Hippocampal formation (tissue), 2 donors: ENCODE data around the gene WDR7.

Experiments used
- DNase-seq, 2 donors: peaks; one replicate each; lab custom pipeline; 2025; lab: John Stamatoyannopoulos, UW

Gene WDR7

DNA sequence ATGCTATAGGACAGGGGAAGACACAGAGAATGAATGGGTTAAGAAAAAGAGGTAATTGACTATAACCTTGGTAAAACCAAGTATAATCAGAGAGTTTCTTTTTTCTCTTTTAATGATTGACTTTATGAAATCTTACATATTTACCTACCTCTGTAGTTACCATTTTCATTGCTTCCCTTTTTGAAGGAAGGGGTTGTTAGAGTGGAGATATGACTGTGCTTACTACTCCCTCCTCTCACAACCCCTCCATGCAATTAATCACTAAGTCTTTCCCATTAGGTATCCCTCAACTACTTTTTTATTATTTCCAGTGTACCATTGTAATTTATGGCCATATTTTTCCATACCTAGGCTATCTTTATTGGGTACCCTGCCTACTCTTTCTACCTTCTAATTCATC, 71.4 kb downstream of the WDR7 start:
- DNase-seq = no peak

DNA sequence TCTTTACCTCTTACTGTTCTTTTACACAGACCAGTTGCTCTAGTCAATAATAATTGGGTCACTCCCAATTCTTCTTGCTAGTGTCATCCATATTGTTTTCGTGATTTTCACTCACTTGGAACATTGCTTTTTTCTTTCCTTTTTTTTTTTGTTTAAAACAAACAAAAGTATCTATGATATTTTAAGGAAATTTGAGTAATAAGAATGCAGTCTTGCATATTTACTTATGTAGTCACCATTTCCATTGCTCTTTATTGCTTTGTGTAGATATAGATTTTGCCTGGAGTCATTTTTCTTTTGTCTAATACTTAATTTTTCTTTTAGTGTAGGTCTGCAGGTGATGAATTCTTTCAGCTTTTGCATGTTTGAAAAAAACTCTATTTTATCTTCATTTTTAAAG, 71.9 kb downstream of the WDR7 start:
- no peak for DNase-seq

- no peak for DNase-seq
Measured at GRCh38 chr18:56723706-56724105, 72.5 kb downstream of the WDR7 start.

GRCh38 chr18:56726906-56727305, 75.7 kb downstream of the WDR7 start:
- no peak for DNase-seq

GRCh38 chr18:56727399-56727798, 76.2 kb downstream of the WDR7 start:
- no peak for DNase-seq

- DNase-seq = no peak
Measured at GRCh38 chr18:56728741-56729140, 77.6 kb downstream of the WDR7 start.

GRCh38 chr18:56738184-56738583, 87.0 kb downstream of the WDR7 start:
- DNase-seq = no peak

- no peak for DNase-seq
Measured at GRCh38 chr18:56739731-56740130, 88.6 kb downstream of the WDR7 start.

GRCh38 chr18:56740645-56741044, 89.5 kb downstream of the WDR7 start:
- no peak for DNase-seq

DNA sequence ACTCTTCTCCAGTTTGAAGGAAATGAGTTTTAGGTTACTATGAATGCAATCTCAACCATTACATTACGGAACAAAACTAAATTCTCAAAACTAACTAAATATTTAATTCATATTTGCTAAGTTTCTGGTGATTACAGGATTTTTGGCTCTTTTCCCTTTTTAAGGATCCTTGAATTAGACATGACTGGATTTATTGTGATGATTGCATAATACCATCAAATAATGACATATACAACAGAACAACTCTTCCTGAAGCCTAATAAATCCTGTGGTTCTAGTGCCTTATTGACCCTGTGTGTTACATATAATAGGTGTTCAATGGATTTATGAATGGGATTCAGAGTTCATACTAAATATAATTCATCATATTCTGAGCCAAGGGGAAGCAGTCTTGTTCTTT, 90.5 kb downstream of the WDR7 start:
- DNase-seq = no peak

- no peak for DNase-seq
Measured at GRCh38 chr18:56743115-56743514, 92.0 kb downstream of the WDR7 start.

DNA sequence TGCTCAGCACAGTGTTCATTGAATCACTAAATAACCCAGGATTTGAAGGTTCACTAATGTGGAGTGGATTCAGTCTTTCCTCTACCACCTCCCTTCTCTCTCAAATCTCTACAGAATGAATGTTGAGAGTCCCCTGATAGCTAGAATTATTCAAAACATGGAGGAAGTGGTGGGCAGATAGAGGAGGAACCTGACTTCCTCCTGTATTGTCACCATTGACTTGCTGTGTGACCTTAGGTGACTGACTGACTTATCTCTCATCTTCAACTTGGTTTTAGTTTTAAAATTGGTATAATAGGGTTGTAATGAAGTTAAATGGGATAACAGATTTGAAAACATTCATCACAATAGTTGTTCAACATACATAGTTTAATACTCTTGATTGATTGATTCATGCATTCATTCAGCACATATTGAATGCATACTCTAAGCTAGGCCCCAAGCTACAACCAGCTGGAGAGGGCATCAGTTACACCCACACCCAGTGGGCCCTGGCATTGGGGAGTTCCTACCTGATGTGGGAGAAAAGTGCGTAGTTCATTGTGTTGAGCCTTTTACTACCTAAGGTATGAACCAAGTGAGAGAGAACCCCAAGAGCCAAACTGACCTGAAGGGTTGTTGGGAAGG, 96.0 kb downstream of the WDR7 start:
- DNase-seq = no peak

DNA sequence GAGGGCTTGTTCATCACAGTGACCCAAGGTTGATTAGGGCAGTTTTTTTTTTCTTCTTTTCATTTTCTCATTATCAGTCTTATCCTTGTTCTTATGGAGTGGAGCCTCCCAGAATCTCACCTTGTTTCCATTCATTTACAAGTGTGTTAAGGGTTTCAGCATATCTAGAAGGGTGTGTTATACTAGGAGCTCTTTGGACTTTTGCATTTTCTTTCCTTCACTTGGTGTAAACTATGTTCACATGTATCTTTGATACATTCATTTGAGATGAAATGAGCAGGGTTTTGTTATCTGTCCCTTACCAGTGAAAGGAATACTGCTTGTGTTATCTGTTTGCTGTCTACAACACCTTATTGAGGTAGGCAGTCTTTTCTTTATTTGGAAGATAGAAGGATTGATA, 96.7 kb downstream of the WDR7 start:
- DNase-seq = no peak

GRCh38 chr18:56748698-56749268, 97.6 kb downstream of the WDR7 start:
- peak in 1 of 2 donors; percentile 55 for DNase-seq

- peak; percentile 0 to 1 for DNase-seq
Measured at GRCh38 chr18:56756966-56757365, 105.8 kb downstream of the WDR7 start.

GRCh38 chr18:56770097-56770496, 118.9 kb downstream of the WDR7 start:
- DNase-seq = no peak

- DNase-seq = no peak
Measured at GRCh38 chr18:56770873-56771272, 119.7 kb downstream of the WDR7 start.

DNA sequence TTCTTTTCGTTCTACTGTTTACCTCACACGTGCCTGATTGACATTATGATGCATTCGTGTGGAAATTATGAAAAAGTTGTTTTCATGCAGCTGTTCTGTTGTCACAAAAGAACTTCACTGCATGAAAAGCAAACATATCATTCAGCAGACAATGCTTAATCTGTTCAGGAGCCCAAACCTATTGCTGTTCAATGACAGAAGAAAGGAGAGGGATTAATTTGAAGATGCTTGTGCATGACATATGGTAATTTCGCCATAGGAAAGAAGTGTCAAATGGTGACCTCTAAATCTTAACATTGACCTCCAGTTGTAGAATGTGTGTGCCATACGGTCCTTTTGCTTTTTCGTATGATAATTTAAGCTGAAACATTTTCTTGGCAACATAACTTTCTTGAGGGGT, 124.5 kb downstream of the WDR7 start:
- no peak for DNase-seq

DNA sequence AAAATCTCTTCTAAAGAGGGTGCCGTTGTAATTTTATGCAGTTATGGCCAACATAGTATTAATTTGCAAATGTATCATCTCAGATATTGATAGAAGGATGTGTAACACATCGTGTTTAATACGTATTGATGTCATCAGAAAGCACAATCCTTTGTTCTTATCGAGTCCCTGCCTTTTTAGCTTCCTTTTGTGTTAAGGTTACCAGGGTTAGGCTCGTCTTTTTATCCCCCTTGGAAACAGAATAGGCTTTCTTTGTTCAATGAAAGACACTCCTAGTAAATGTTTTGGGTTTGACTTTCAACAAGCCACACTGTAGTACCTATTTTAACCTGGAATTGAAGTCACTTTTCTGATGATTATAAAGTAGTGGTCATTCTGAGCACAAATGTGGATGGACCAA, 136.2 kb downstream of the WDR7 start:
- no peak for DNase-seq

DNA sequence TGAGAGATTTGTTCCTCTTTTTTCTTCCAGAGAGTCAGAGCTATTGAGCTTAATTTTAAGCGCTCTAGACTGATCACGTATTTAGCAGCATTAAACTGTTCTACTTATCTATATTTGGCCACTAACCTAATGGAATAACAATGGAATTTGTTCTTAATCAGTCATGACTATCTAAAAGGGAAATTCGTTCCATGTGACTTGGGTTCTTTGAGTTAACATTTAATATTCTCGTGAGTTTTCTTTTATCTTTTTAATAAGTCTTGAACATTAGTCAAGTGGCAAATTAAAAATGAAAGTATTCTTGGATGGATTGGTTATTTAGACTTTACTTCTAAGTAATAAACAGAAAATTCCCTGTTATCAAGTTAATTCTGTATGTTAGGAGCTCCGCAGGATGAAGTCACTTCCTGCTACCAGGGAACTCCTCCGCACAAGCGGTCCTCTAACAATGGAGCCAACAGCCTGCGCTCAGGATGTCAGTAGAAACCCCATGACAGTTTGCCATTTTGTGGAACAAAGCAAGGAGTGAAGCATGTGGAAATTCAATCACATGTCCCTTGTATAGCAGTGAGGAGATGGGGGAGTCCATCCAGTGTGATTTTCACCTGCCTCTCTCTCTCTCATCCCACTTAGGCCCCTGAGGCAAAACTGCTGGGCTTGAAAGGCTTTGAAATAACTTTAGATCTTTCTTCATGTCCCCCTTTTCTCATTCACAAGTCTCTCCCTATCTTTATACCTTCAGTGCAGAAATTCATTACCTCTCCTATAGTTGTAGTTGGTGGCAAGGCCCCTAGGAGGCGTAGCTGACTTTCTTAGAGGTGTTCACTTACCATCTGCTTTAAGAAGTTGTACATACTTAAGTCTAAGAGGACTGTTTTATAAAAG, 138.1 kb downstream of the WDR7 start:
- no peak for DNase-seq

- DNase-seq = no peak
Measured at GRCh38 chr18:56789889-56790180, 138.7 kb downstream of the WDR7 start.

- DNase-seq = no peak
Measured at GRCh38 chr18:56795381-56795780, 144.2 kb downstream of the WDR7 start.

DNA sequence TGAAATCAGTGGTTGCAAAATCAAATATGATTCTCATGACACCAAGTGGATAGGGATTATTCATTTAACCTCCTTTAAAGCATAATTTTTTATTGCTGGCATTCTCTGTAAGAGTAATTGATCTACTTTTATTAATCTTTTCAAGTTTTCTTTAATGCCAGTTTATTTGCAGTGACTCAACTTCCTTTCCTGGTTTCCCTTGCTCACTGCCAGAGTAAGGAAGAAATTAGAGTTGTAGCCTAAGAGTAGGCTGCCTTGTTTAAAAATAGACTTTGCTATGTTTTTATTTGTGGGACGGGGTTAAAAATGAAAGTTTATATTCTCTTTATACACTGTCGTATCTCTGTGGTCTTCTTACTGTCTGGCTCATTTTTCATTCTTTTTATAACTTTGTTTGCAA, 148.6 kb downstream of the WDR7 start:
- DNase-seq = no peak
